Stimulated activated CD4-positive, alpha-beta T cell treated with anti-CD3 and anti-CD28 coated beads, Interleukin-12 subunit alpha, Interleukin-12 subunit beta, amount 100 ng/mL, for 48 hours (primary cell): ENCODE results near the gene CACNA1C.

Source experiments
- DNase-seq, 3 donors: peaks; one replicate each; pipeline ENCODE4 v3.0.0-alpha.2; 2020; ENCODE audit warnings: low read depth in 2 of 3, low spot score in 1 of 3

The CACNA1C gene

GRCh38 chr12:2335513-2335912 lies 282.7 kb downstream of the CACNA1C start:
- DNase-seq = no peak

DNA sequence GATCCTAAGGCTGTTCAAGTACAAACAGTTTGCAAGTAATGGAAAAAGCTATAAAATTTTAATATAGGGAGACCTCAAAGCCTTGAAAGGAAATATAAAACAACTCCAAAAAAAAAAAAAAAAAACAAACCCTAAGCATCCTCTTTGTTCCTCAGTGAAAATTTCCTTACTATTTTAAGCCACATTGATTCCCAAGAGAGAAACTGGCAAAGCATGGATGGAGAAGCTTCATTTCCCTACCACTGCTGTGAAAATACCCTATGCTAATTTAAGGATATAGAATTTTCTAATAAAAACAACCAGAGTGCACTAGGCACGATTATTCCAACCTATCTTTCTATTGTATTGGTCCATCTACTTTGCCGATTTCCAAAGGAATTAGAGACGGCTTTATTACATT lies 283.1 kb downstream of the CACNA1C start:
- no peak for DNase-seq

GRCh38 chr12:2336409-2336829 lies 283.6 kb downstream of the CACNA1C start:
- no peak for DNase-seq

DNA sequence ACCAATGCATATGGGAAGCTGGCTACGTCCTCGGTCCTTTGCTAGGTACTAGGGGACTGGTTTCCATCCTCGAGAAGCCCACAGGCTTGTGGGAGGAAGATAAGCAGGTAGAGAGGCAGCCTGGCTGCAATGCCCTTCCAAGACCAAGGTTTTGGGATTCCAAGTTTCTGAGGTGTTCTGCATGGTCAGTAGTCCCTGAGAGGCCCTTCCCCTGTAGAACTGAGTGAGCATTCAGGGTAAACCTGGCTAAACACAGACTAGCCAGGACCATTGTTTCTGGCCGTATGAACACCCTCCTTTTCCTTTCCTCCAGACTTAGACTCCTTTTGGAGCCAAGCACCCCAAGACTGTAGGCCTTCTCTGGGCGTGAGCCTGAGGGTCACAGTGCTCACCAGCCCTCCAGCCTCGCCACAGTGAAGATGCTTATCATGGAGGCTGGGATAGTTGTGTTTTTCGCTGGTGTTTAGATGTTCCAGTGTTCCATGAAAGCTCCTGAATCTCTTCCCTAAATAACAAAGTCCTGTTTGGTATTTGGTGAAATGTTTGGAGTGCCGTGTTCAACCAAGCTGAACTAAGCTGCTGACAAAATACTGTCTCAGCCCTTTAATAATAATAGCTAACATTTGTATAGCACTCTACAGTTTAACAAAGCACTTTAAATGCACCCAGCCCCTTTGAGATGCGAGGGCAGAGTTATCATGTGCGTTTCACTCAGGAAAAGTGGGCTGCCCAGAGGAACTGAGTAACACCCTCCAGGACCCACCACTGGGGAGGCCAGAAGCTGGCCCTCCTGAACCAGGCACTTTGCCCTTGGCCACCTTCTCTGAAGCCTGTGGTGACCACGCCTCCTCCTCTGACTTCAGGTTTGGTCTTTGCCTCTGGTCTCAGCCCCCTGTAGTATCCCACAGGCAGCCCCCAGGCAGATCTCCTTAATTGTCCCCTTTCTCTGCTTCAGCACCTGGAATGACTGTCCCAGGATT lies 284.5 kb downstream of the CACNA1C start:
- DNase-seq = no peak

DNA sequence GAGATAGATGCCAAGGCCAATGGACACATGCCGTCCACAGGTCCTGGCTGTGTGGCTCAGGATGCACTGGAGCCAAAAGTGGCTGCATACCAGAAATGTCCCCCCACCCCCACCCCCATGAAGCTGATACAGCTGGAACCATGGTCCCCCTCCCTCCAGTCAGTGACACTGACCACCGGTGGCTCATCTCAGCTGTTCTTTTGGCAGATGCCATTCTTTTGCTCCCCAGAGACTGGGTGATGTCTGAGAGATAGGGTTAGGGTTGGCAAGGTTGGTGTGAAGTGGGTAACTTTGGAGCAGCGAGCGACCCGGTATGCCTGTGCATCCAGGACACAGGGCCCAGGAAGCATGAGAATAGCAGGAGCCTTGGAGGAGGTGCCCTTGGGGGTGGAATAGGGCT lies 285.6 kb downstream of the CACNA1C start:
- no peak for DNase-seq

DNA sequence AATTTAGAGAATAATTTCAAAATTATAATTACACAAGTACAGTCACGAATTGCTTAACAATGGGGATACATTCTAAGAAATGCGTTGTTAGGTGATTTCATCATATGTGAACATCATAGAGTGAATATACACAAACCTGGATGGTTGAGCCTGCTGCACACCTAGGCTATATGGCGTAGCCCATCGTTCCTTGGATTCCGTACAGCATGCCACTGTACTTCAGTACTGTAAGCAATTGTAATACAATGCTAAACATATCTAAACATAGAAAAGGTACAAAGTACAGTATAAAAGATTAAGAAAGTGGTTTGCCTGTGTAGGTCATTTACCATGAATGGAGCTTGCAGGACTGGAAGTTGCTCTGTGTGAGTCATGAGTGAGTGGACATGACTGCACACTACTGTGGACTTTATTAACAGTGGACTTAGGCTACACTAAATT lies 286.2 kb downstream of the CACNA1C start:
- no peak for DNase-seq

- no peak for DNase-seq
Observed at GRCh38 chr12:2341051-2341751, 288.4 kb downstream of the CACNA1C start.

GRCh38 chr12:2341871-2342270 lies 289.1 kb downstream of the CACNA1C start:
- no peak for DNase-seq

DNA sequence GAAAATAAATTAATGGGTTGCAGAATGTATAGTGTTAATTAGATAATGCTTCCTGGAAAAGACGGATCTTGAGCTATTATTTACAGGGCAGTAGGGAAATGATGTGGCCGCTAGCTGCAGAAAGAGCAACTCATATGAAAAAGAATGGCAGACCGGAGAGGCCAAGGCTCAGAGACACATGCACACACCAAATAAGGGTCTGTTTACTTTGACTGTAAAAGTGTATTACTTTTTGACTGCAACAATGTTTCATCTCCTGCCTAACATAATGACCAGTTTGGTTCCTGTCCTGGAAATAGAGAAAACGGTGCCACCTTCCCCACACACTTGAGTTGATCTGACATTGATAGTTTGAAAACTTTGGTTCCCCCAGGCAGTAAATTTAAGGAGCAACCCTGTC lies 290.9 kb downstream of the CACNA1C start:
- DNase-seq = no peak

- no peak for DNase-seq
Observed at GRCh38 chr12:2344476-2344875, 291.7 kb downstream of the CACNA1C start.

DNA sequence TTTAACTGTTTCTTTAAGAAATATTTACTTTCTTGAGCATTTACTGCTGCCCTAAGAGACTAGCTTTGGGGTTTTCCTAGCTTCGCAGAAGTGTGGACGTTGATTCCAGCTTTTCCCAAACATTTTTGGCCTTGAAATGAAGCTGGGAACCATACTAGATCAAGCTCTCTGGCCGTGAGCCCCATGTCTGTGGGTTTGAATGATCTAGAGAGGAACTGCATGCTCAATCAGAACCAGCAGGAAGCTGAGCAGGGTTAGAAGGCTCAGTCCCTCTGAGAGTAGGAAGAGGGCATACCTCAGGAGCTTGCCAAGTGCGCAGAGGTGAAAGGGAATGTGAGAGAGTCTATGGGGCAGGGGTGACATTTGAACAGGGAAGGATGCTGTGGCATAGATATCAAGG lies 292.1 kb downstream of the CACNA1C start:
- no peak for DNase-seq

DNA sequence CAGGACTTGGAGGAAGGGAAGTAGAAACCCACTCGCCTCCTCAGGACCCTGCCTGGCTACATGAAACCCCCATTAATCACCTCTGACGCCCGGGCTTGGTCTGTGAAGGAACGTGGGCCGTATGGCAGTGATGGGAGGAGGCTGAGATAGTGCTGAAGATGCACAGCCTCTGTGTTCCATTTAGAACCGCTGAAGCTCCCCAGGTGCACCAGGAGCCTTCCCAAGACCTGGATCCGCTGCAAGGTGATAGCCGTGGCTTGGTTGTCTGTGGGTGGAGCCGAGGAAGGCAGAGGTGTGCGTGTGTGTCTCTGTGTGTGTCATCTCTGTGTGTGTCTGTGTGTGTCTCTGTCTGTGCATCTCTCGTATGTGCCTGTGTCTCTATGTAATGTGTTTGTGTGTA lies 293.1 kb downstream of the CACNA1C start:
- DNase-seq = no peak

DNA sequence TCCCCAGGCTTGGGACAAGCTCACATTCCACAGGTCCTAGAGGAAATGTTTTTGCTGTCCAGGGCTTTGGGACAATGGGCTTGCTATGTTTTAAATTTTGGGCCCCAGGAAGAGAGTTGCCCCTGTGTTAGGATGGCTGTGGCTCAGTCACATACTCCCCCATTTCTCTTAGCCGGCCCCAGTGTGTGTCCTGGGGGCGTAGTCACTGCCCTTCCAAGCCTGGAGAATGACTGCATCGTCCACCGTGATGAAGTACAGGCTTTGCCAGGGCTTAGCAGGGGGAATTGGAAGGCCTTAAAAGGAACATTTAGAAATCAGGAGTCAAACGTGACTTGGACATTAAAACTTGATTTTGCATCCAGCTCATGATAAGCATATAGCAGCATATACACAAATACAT lies 293.6 kb downstream of the CACNA1C start:
- DNase-seq = no peak

- no peak for DNase-seq
Observed at GRCh38 chr12:2347137-2347843, 294.5 kb downstream of the CACNA1C start.

- no peak for DNase-seq
Observed at GRCh38 chr12:2347844-2348481, 295.2 kb downstream of the CACNA1C start.

GRCh38 chr12:2348482-2348852 lies 295.7 kb downstream of the CACNA1C start:
- DNase-seq = no peak

DNA sequence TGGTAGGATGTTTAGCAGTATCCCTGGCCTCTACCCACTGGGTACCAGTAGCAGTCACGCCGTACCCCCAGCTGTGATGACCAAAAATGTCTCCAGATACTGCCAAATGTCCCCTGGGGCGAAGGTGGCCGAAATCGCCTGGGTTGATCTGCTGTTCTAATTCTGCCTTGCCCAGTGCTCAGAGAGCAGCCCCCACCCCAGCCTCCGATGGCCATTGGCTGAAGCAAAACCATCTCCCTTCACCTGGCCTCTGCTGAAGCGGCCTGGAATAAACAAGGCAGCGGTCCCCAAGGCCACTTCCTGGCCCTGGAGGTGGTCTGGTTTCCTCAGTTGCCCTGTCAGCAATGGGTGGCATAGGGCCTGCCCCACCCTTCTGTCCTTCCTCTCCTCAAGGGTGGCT lies 298.4 kb downstream of the CACNA1C start:
- DNase-seq = no peak

- no peak for DNase-seq
Observed at GRCh38 chr12:2352203-2352602, 299.4 kb downstream of the CACNA1C start.

- no peak for DNase-seq
Observed at GRCh38 chr12:2353281-2353680, 300.5 kb downstream of the CACNA1C start.

DNA sequence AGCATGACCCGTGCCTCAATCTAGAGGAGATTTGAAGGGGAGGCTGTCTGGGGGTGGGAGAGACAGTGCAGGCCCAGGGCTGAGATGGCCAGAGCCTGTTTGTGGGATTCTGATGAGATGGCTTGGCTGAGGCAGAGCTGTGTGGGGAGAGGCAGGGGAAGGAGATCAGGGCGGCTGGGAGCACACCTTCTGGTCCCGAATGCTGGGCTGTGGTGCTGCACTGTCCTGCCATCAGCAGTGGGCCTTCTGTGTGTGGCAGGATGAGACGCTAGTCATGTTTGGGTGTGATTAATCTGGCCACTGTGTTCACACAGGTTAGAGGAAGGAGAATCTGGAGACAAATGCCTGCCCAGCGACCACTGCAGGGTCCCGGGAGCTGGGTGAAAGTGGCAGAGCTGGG lies 300.9 kb downstream of the CACNA1C start:
- DNase-seq = no peak
